ENCODE results near the gene CCNDBP1.
"Not testable (repeated sequence)": the region's sequence is repeated elsewhere in the genome, so short reads cannot be mapped to it uniquely, and the experiment has no call there.

Gene CCNDBP1

DNA sequence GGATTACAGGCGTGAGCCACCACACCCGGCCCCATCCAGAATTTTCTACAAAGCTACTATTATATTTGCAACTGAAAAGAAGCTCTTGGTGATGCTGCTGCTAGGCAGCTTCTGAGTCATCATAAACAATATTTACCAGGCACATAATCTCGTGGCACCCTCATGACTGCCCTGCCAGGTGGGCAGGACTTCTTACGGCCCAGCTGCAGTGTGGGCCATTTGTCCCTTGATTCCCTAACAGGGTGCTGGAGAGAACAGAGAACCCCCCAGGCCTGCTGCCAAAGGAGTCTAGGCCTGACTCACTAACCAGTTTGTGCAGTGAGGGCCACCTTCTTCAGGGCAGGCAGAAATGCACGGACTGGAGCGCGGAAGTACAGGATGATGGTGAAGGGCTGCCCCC is 30.8 kb downstream of the CCNDBP1 start:
- peak; percentile 34 for DNase-seq (ENCODE audit: low read depth)

DNA sequence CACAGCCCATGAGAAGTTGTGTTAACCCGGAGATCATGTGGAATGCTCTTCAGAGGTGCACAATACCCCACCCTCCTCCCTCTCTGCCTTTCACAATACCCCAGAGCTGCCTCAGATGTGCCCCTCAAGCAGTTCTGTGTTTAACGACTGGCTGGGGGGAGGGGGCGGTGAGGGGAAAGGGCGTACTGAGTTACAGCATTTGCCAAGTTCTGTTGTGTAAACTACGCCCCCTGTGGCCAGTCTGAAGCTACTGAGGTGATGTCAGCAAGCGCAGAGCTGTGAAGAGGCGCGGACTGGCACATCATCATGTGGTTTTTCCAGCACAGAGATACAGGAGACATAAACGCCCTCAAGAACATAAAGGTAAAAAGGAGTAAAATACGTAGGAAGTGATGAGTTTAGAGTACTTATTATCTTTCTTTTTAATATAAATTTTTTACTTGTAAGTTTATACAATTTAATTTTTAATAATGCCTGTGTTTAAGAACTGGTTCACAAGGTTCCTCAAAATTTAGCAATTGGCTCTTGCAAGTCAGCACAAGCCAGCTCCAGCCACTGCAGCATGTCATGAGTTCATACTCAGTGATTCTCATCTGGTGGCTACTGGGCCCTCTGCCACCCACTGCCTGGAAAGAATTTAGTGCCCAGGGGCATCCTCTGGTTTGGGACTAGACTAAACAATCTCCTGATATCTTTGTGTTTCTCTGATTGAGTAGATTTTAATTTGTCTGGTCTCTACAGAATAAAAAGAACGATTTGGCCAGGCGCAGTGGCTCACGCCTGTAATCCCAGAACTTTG is 33.9 kb downstream of the CCNDBP1 start:
- peak; percentile 58 for DNase-seq (ENCODE audit: low read depth)

- DNase-seq (ENCODE audit: low read depth), result no peak
Measured at GRCh38 chr15:43219929-43220928, 35.0 kb downstream of the CCNDBP1 start.

- DNase-seq (ENCODE audit: low read depth), result no peak
Measured at GRCh38 chr15:43220991-43221403, 35.8 kb downstream of the CCNDBP1 start, which contains the start of gene EPB42. EPB42 (minus strand) TSS chr15:43221018; CDS start chr15:43220825, 193 bp downstream.

- no peak for DNase-seq (ENCODE audit: low read depth)
Measured at GRCh38 chr15:43221422-43221821, 36.2 kb downstream of the CCNDBP1 start.

GRCh38 chr15:43225201-43225949 is 40.2 kb downstream of the CCNDBP1 start:
- DNase-seq (ENCODE audit: low read depth), result peak; percentile 57

DNA sequence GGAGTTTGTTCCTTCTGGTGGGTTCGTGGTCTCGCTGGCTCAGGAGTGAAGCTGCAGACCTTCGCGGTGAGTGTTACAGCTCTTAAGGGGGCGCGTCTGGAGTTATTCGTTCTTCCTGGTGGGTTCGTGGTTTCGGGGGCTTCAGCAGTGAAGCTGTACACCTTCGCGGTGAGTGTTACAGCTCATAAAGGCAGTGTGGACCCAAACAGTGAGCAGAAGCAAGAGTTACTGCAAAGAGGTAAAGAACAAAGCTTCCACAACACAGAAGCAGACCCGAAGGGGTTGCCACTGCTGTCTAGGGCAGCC is 40.7 kb downstream of the CCNDBP1 start:
- DNase-seq (ENCODE audit: low read depth), result not testable (repeated sequence)

- DNase-seq (ENCODE audit: low read depth), result no peak
Measured at GRCh38 chr15:43226436-43227305, 41.5 kb downstream of the CCNDBP1 start.

DNA sequence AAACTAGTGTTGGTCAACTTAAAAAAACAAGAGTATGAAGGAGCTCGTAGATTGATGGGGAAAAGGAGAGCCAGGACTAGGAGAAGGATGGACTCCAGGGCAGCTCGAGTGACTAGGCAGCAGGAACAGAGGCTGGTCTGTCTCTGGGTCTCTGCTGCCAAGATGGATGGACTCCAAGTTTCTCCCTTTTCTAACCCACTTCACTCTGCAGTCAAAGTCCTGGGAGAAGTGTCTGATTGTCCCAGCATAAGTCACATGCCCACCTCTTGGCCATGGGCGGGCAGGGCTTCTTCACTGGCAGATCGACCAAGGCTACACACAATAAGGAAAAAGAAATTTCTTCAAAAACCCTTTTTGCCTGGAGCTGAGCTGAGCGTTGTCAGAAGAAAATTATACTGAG is 44.8 kb downstream of the CCNDBP1 start:
- DNase-seq (ENCODE audit: low read depth), result no peak

GRCh38 chr15:43230640-43231115 is 45.5 kb downstream of the CCNDBP1 start:
- peak; percentile 20 for DNase-seq (ENCODE audit: low read depth)

DNA sequence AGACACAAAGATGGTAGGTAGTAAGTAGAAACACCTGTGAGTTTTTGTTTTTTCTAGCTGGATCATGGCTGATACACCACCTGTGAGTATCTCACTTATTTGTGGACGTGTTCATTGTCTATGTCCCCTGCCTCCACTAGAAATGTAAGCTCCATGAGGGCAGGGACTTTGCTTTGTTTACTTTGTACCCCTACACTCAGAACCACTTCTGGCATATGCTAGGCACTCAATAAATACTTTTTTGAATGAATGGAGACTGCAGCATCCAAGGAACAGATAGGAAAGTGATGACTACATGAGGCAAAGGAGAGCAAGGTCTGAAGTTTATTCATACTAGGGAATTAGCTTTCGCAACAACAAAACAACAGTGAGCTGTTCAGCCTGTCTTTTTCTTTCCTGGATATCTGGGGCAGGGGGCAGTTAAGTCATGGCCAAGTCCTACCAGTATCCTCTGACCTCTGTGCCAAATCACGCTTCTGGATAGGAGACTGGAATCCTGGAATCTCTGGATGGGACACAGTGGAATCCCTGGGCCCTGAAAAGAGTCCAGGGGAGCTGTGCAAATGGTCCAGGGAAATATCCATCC is 47.2 kb downstream of the CCNDBP1 start:
- DNase-seq (ENCODE audit: low read depth), result peak; percentile 32

DNA sequence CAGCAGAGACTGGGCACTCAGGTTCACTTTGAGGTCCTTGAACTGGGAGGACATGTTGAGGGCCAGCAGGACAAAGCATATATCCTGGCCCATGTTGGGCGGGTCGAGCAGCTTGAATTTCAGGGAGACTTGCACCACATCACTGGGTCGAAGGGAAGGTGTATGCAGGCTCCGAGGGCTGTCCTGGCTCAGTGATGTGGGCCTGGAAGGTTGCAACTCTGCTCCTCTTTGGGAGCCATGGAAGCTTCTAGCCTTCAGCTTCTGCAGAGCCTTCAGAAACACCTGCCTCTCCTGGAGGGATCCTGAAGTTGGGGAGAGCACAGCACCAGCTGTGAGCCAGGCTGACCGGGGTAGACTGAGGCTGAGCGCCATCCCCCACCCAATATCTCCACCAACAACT is 50.3 kb downstream of the CCNDBP1 start:
- DNase-seq (ENCODE audit: low read depth), result no peak

- no peak for DNase-seq (ENCODE audit: low read depth)
Measured at GRCh38 chr15:43237842-43238470, 52.8 kb downstream of the CCNDBP1 start.

DNA sequence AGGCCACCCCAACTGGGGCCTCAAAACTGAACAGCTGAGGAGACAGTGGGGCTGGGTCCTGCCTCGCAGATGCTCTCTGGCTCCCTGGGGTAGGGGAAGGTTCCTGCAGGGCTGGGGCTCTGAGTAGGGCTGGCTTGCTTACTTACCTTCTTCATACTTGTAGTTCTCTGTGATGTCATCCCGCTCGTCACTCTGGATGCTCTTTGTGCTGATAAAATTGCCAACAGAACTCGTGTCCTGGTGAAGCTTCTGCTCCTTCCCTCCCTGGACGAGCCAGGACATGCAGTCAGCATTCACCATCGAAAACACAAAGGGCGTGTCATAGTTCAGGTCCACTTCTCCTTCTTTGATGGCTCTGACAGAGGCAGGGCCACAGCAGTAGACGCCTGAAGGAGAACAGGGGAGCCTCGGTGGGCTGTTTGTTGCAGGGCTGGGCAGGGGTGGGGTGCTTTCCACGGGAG is 53.5 kb downstream of the CCNDBP1 start:
- no peak for DNase-seq (ENCODE audit: low read depth)

- no peak for DNase-seq (ENCODE audit: low read depth)
Measured at GRCh38 chr15:43239732-43240491, 54.7 kb downstream of the CCNDBP1 start.

- no peak for DNase-seq (ENCODE audit: low read depth)
Measured at GRCh38 chr15:43241100-43241499, 55.9 kb downstream of the CCNDBP1 start.

GRCh38 chr15:43242616-43243015 is 57.4 kb downstream of the CCNDBP1 start:
- no peak for DNase-seq (ENCODE audit: low read depth)

GRCh38 chr15:43243020-43243645 is 57.9 kb downstream of the CCNDBP1 start:
- DNase-seq (ENCODE audit: low read depth), result no peak

- no peak for DNase-seq (ENCODE audit: low read depth)
Measured at GRCh38 chr15:43244092-43244491, 58.9 kb downstream of the CCNDBP1 start.

Data from amniotic epithelial cell (primary cell).